Chondrocyte (in vitro differentiated cells): ENCODE results near the gene TMEM9. TPM values are rescaled to one million over a fixed set of nuclear protein-coding genes. Genes with fewer than 3 reads are reported as not detected.

Experiments
- DNase-seq: peaks from one replicate; pipeline ENCODE4 v3.0.0; 2021; ENCODE audit warnings: mixed read lengths, low spot score
- H3K27ac Mint-ChIP-seq: one replicate; pipeline ENCODE4 v1.8.0; 2021; ENCODE audit warnings: mild to moderate bottlenecking, moderate library complexity, mixed read lengths; ENCODE audit not compliant: unreplicated experiment
- H3K27me3 Mint-ChIP-seq: 2 replicates; pipeline ENCODE4 v1.8.0; 2021; ENCODE audit warnings: low read depth, mixed read lengths
- H3K36me3 Mint-ChIP-seq: 2 replicates; pipeline ENCODE4 v1.8.0; 2021; ENCODE audit warnings: low read depth, mixed read lengths
- H3K4me1 Mint-ChIP-seq: 2 replicates; pipeline ENCODE4 v1.8.0; 2021; ENCODE audit warnings: low read depth, mild to moderate bottlenecking, mixed read lengths
- H3K4me3 Mint-ChIP-seq: one replicate; pipeline ENCODE4 v1.8.0; 2021; ENCODE audit warnings: mild to moderate bottlenecking, moderate library complexity, mixed read lengths; ENCODE audit not compliant: unreplicated experiment
- H3K9me3 Mint-ChIP-seq: 2 replicates; pipeline ENCODE4 v1.8.0; 2021; ENCODE audit warnings: low read depth, mixed read lengths
- long read RNA-seq: library from polyadenylated mRNA; stranded (forward); transcript quantifications from one replicate; pipeline ENCODE4 v2.0.0, GENCODE V29; 2021
- total RNA-seq: library from RNA; stranded (reverse); gene quantifications from 3 replicates; pipeline ENCODE4 v1.2.1, GENCODE V29; 2021
- TF ChIP-seq, protein P1 (sequence below): fragments of 200-600 bp; sonication (generic); IDR thresholded peaks from 2 replicates; pipeline ENCODE4 v1.5.0; 2021; ENCODE audit warnings: antibody characterized with exemption, mild to moderate bottlenecking, moderate library complexity

The TMEM9 gene
- 56.9 to 57.3 TPM (median 57.2 TPM) in 3 replicates for total RNA-seq
- long read RNA-seq, transcript TMEM9-204 (6 exons, 1,529 nt): major isoform, 74 of 100 reads
- long read RNA-seq, transcript TMEM9-202 (6 exons, 1,544 nt): minor isoform, 5 of 100 reads
- long read RNA-seq, transcript TMEM9-209 (6 exons, 938 nt): minor isoform, 7 of 100 reads
- long read RNA-seq, partial matches to known transcripts: 1 of 100 reads
- long read RNA-seq, other reads (novel, unspliced or antisense): 10 of 100 reads

DNA sequence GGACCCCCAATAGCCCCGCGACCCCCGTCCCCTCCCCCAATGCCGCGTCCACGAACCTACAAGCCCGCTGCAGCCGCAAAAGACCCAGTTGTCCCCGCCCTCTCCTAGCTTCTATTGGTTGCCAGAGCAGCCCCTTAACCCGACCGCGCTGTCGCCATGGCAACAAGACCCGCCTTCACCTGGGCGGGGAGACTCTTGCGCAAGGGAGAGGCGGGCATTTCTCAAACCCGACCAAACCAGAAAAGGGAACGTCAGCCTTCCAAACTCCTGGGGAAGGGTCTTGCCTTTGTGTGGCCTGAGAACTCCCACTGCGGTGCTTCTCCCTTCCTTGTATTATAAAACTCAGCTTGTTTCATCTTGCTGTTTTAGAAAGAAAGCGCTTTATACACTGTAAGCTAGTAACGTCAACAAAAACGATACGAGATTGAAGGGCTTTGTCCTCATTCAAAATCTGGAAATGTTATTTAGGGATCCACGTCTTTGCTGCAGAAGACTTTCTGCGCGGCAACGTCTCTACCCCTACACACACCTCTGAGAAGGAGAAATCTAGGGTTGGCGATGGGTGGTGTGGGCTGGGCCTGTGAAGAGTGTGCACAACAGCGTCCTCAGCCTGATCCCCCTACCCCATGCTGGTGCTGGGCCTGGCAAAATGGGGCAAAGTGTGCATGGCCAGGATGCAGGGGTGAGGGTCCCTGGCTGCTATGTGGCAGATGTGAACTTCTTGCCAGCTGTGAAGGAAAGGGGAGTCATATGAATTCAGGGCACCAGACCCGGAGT is at the start of gene TMEM9:
Gene TMEM9, minus strand, starts transcription at position 86 of the 777 bp plus-strand sequence. CDS start 551 bp downstream, outside the sequence.
- TF ChIP-seq, protein P1, sequence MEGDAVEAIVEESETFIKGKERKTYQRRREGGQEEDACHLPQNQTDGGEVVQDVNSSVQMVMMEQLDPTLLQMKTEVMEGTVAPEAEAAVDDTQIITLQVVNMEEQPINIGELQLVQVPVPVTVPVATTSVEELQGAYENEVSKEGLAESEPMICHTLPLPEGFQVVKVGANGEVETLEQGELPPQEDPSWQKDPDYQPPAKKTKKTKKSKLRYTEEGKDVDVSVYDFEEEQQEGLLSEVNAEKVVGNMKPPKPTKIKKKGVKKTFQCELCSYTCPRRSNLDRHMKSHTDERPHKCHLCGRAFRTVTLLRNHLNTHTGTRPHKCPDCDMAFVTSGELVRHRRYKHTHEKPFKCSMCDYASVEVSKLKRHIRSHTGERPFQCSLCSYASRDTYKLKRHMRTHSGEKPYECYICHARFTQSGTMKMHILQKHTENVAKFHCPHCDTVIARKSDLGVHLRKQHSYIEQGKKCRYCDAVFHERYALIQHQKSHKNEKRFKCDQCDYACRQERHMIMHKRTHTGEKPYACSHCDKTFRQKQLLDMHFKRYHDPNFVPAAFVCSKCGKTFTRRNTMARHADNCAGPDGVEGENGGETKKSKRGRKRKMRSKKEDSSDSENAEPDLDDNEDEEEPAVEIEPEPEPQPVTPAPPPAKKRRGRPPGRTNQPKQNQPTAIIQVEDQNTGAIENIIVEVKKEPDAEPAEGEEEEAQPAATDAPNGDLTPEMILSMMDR: no peak
- Mint-ChIP-seq H3K36me3 (peaks cover 9% of the 10 kb centered on the region), H3K4me1 (peaks cover 20% of the 10 kb centered on the region), H3K27ac (peak within 1 kb of the TSS; percentile 69), H3K27me3 (no peaks in the 10 kb centered on the region), H3K9me3 (no peaks in the 10 kb centered on the region), H3K4me3 (peak within 1 kb of the TSS; percentile 85)
- no peak for DNase-seq

DNA sequence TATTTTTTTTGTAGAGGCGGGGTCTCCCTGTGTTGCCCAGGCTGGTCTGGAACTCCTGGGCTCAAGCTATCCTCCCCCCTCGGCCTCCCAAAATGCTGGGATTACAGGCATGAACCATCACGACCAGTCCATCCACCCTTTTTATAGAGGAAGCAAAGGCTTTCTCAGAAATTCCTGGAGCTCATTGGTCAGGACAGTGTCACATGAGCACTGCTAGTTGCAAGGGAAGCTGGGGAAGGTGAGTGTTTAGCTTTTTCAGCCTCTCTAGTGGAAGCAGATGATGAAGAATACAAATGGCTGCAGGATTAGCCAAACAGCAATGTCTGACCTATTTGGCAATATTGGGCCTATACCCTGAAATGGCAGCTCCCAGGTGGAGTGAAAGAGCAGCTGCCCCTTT is 44.3 kb upstream of the TMEM9 start:
- no peak overlapping the region for H3K4me3 Mint-ChIP-seq
- no peak overlapping the region for H3K27ac Mint-ChIP-seq
- DNase-seq: no peak
- H3K27me3 Mint-ChIP-seq: peaks cover 3% of the 10 kb centered on the region
- H3K9me3 Mint-ChIP-seq: no peaks in the 10 kb centered on the region
- no peaks in the 10 kb centered on the region for H3K4me1 Mint-ChIP-seq
- TF ChIP-seq, protein P1: no peak
- no peaks in the 10 kb centered on the region for H3K36me3 Mint-ChIP-seq

DNA sequence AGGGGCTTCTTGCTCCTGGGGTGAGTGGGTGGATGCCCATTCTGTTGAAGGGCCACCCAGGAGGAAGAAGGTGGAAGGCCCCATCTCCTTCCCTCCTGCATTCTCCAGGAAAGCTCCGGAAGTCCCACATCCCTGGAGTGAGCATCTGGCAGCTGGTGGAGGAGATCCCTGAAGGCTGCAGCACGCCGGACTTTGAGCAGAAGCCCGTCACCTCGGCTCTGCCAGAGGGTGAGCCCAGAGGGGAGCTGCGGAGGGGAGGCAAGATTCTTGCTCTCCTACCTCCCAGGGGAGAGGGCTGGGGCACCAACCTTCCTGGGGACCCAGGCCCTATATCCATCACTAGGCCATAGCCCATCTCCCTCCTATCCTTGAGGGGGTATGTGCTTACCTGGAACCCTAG is 39.8 kb upstream of the TMEM9 start:
- H3K4me1 Mint-ChIP-seq: no peaks in the 10 kb centered on the region
- H3K36me3 Mint-ChIP-seq: no peaks in the 10 kb centered on the region
- H3K27me3 Mint-ChIP-seq: peaks cover 17% of the 10 kb centered on the region
- H3K27ac Mint-ChIP-seq: no peak overlapping the region
- H3K4me3 Mint-ChIP-seq: no peak overlapping the region
- no peaks in the 10 kb centered on the region for H3K9me3 Mint-ChIP-seq
- TF ChIP-seq, protein P1: no peak
- DNase-seq: no peak

- H3K4me1 Mint-ChIP-seq: no peaks in the 10 kb centered on the region
- H3K36me3 Mint-ChIP-seq: no peaks in the 10 kb centered on the region
- no peaks in the 10 kb centered on the region for H3K9me3 Mint-ChIP-seq
- TF ChIP-seq, protein P1: no peak
- no peak overlapping the region for H3K4me3 Mint-ChIP-seq
- no peak for DNase-seq
- H3K27ac Mint-ChIP-seq: peak overlapping the region; percentile 57
- H3K27me3 Mint-ChIP-seq: peaks cover 17% of the 10 kb centered on the region
These were observed 38.1 kb upstream of the TMEM9 start for GRCh38 chr1:201192261-201192788.

DNA sequence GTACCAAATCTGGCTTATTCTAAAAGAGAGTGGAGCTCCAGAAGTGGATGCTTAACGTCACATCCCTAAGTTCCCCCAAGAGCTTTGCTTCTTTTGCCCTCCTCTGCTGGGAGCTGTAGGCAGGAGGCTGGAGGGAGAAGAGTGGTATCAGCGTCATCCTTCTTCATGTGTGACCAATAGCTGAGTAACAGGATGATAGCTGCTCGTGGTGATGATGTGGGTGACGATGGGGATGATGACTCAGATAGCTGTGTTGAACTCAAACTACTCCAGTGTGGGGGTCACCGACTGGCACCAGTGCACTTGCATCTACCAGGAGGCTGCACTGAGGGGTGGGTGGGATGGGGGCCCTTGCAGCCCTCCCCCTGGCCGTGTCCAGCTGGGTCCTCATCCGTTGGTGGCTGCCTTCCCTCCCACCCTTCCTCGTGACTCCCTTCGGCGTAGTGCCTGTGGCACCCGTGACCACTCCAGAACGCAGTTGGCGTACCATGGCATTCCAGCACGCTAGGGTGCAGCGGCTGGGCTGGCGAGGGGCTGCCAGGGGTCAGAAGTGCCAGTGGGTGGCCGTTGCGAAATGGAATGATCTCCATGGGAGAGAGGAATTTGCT is 37.5 kb upstream of the TMEM9 start:
- Mint-ChIP-seq H3K4me1 (no peaks in the 10 kb centered on the region), H3K4me3 (no peak overlapping the region), H3K36me3 (no peaks in the 10 kb centered on the region), H3K9me3 (no peaks in the 10 kb centered on the region), H3K27me3 (peaks cover 17% of the 10 kb centered on the region), H3K27ac (no peak overlapping the region)
- no peak for DNase-seq
- TF ChIP-seq, protein P1: no peak
